Measurements from ENCODE around the gene SPDYE9.
"Not testable (repeated sequence)": the region's sequence is repeated elsewhere in the genome, so short reads cannot be mapped to it uniquely, and the experiment has no call there.

The SPDYE9 gene

GRCh38 chr7:73085938-73086337 lies at the start of gene SPDYE9:
SPDYE9 (minus strand) TSS chr7:73086038; CDS start chr7:73084238, 1,800 bp downstream.
- DNase-seq (ENCODE audit: low read depth in 2 of 2): not testable (repeated sequence)

GRCh38 chr7:73134866-73135265 lies 49.0 kb upstream of the SPDYE9 start:
- DNase-seq (ENCODE audit: low read depth in 2 of 2): not testable (repeated sequence)

- DNase-seq (ENCODE audit: low read depth in 2 of 2): not testable (repeated sequence)
Measured at GRCh38 chr7:73132651-73133217, 46.9 kb upstream of the SPDYE9 start.

- DNase-seq (ENCODE audit: low read depth in 2 of 2): not testable (repeated sequence)
Measured at GRCh38 chr7:73130612-73131011, 44.8 kb upstream of the SPDYE9 start.

DNA sequence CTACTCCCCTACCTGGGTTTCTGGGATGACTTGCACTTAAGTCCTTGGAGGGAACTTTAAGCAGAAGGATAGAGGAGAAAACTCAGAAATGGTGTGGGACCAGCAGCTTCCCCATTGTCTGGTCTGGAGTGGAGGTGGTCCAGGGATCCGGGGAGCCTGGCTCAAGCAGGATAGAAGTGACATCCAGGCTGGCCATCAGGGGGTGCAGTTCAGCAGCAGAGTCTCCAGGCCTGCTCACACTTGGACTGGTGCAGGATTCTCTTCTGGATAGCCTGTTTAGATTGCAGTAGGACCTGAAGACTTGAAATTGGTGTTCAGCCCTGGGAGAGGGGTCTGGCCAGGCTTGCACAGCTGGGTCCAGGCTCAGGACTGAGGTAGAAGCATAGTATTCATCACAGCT lies 38.3 kb upstream of the SPDYE9 start:
- not testable (repeated sequence) for DNase-seq (ENCODE audit: low read depth in 2 of 2)

- not testable (repeated sequence) for DNase-seq (ENCODE audit: low read depth in 2 of 2)
Measured at GRCh38 chr7:73122778-73123447, 37.1 kb upstream of the SPDYE9 start.

GRCh38 chr7:73118155-73118554 lies 32.3 kb upstream of the SPDYE9 start:
- not testable (repeated sequence) for DNase-seq (ENCODE audit: low read depth in 2 of 2)

DNA sequence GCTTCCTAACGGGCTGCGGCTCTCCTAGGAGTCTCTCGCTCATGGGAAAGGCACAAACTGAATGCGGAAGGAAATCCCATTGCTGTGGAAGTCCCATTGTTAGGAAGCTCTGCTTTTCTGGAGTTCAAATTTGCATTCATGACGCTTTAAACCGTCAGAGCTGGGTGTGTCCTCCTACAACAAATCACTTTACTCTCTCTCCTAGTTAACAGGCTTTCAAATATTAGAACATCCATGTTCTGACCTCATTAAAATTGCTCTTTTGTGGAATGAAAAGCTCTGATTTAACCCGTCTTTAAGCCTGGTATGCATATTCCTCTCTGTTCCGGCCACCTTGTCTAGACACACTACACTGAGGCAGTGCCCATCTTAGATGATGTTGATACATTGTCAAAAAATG lies 28.0 kb downstream of the SPDYE9 start, which contains the start of gene SPDYE11:
Gene SPDYE11, minus strand, starts transcription at position 101 of the 400 bp plus-strand sequence. CDS start 1,800 bp downstream, outside the sequence.
- DNase-seq (ENCODE audit: low read depth in 2 of 2): not testable (repeated sequence)

DNA sequence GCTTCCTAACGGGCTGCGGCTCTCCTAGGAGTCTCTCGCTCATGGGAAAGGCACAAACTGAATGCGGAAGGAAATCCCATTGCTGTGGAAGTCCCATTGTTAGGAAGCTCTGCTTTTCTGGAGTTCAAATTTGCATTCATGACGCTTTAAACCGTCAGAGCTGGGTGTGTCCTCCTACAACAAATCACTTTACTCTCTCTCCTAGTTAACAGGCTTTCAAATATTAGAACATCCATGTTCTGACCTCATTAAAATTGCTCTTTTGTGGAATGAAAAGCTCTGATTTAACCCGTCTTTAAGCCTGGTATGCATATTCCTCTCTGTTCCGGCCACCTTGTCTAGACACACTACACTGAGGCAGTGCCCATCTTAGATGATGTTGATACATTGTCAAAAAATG lies 56.2 kb downstream of the SPDYE9 start, which contains the start of gene SPDYE8:
Gene SPDYE8, minus strand, starts transcription at position 101 of the 400 bp plus-strand sequence. CDS start 1,800 bp downstream, outside the sequence.
- DNase-seq (ENCODE audit: low read depth in 2 of 2): not testable (repeated sequence)

All from activated CD8-positive, alpha-beta memory T cell treated with anti-CD3 and anti-CD28 coated beads for 4 hours (primary cell).